NCI-H1105 (cell line): ENCODE results near the gene PTK6.
"Not testable (repeated sequence)": the region's sequence is repeated elsewhere in the genome, so short reads cannot be mapped to it uniquely, and the experiment has no call there.

Source experiments
- DNase-seq: peaks from one replicate; lab custom pipeline; 2025; lab: John Stamatoyannopoulos, UW

Gene PTK6

DNA sequence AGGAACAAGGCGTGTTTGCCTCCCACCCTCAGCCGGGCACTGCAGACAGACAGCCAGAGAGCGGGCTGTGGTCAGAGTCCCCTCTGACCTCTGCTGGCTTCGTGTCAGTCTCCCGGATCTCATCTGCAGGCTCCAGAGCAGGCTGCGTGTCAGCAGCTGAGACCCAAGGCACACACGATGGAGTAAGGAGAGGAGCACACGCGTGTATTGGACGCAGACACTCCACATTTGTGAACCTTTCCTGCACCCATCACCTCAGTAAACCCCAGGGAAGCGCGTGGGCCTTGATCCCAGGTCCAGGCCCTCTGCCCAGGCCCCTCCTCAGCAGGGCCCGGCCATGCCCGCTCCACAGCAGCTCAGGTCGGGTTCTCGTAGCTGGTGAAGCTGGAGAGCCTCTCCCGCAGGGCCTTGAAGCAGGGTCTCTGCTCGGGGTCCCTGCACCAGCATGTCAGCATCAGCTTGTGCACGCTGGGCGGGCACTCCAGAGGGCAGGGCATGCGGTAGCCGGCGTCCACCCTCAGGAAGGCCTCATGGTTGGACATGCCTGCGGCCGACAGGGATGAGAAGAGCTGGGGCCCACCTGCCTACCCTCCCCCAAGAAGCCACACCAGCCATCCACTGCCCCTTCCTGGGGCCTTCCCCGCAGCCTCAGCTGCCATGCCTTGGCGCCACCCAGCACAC, 7.9 kb downstream of the PTK6 start:
- no peak for DNase-seq

DNA sequence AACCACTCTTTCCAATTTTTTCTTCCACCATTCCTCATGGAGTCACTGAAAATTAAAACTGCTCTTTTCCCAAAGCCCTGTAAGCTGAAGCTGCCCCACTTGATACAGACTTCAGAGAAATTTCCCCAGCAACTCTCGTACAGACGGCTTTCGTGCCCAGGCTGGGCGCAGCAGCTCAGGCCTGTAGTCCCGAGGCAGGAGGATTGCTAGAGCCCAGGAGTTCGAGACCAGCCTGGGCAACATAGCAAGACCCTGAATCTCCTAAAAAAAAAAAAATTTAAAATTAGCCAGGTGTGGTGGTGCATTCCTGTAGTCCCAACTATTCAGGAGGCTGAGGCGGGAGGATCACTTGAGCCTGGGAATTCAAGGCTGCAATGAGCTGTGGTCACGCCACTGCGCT, 10.0 kb downstream of the PTK6 start:
- no peak for DNase-seq

DNA sequence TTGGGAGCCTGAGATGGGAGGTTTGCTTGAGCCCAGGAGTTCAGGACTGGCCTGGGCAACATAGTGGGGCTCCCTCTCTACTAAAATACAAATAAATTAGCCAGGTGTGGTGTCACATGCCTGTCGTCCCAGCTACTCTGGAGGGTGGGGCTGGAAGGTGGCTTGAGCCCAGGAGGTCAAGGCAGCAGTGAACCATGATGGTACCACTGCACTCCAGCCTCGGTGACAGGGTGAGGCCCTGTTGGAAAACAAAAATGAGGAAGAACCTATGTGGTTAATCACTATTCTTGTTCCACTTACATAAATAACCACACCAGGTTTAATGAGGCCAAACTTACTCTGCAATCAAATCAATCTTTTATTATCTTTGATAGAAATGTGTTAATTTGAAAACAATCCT, 11.2 kb downstream of the PTK6 start:
- DNase-seq: no peak

- DNase-seq: no peak
Measured at GRCh38 chr20:63525185-63525584, 12.0 kb downstream of the PTK6 start.

DNA sequence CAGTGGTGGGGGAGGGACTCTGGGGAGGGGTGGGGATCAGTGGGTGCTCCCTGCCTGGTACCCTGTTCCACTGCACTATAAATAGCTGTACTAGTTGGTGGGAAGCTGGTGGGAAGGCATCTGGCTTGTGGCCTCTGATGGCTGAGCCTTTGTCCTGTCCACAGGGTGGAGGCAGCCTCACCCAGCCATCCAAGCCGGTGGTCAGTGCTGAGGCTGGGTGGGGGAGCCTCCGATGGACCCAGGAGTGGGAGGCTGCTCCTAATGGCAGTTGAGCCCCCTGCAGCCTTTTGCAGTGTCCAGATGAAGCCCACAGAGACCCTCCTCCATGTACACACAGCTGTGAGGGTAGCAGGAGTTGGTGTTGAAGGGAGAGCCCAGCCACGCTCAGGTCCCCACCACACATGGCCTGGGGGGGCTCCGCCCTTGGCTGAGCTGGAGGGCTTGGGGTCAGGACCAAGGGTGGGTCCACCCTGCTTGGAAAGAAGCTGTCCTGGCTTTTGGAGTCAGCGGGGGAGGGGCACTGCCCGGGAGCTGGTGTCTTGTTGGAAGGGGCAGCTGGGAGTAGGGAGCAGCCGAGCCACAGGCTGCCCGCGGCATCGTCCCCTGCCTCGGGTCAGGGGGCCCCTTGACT, 14.1 kb downstream of the PTK6 start:
- DNase-seq: no peak

DNA sequence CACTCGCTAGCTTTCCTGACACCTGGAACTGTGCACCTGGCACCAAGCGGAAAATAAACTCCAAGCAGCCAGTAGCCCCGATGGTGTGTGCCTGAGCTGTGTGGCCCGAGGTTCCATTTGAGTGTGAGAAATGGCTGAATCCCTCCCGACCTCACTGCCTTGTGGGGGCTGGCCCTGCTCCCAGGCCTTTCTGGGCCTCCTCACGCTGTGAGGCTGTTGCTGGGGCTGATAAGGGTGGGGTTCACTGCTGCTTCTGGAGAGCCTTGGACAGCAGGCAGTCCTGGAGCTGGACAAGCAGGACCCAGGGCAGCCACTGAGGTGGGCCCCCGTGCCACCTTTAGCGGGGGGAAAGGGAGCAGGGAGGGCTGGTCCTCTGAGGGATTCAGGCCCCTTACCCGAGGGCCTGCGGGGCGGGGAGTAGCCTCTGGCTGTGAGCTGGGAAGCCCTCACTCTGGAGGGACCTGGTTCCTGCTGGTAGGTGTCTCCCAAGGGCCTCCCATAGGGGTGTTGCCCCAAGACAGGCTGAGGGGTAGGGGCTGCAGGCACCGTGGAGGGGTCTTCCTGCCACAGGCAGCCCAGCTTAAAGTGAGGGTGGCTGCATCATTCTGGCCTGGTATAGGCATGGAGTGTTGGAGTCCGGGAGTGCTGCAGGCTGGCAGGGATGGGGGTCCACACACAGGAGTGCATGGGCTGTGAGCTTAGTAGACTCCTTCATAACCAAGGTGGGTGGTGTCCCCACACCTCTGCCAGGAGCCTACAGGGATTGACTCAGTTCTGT, 14.9 kb downstream of the PTK6 start:
- DNase-seq: no peak

DNA sequence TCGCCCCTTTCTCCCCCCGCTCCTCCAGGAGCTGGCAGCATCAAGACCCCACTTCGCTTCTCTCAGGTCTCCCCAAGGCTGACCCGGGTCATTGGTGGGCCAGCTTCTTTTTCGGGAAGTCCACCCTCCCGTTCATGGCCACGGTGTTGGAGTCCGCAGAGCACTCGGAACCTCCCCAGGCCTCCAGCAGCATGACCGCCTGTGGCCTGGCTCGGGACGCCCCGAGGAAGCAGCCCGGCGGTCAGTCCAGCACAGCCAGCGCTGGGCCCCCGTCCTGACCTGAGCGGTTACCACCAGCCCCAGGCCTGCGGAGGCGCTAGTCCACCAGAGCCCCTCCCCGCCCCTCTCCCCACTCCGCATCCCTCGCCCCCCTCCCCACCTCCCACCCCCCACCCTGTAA, 15.6 kb downstream of the PTK6 start:
- no peak for DNase-seq

GRCh38 chr20:63520934-63521601, 16.1 kb downstream of the PTK6 start:
- DNase-seq: peak; percentile 40

GRCh38 chr20:63520504-63520933, 16.7 kb downstream of the PTK6 start, which contains the start of gene PPDPF:
Gene PPDPF (plus strand): TSS chr20:63520765. CDS start chr20:63521309, 544 bp downstream.
- peak; percentile 69 for DNase-seq

- peak; percentile 49 for DNase-seq
Measured at GRCh38 chr20:63519668-63520503, 17.3 kb downstream of the PTK6 start.

DNA sequence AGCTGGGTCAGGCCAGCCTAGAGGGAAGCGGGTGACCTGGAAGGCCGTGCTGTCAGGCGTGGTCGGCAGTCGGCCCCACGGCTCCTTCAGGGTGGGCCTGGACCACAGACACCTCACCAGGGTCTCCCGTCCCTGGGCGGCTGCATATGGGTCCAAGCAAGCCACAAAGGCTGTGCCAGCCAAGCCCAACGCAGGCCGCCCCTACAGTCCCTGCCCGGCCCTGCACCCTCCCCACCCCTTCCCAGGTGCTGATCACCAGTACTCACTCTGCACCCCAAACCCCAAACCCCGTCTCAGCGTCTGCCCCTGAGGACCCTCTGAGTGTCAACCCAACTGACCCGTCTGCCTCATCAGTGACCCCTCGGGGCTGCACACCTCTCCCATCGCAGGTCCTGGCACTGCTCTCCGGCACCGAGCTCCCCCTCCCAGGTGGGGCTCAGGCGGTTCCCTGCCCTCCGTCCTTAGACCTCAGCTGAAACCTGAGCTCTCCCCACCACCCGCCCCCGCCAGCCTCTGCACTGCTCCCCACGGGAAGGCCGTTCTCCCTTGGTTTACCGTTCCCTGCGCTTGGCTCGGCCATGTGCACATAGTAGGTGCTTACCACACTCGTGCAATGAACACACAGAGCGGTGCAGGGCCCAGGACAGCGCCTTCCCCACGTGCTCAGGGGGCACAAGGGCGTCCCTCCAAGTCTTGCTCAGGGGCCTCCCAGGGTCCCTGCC, 18.1 kb downstream of the PTK6 start:
- DNase-seq: no peak

- no peak for DNase-seq
Measured at GRCh38 chr20:63518351-63518861, 18.8 kb downstream of the PTK6 start.

DNA sequence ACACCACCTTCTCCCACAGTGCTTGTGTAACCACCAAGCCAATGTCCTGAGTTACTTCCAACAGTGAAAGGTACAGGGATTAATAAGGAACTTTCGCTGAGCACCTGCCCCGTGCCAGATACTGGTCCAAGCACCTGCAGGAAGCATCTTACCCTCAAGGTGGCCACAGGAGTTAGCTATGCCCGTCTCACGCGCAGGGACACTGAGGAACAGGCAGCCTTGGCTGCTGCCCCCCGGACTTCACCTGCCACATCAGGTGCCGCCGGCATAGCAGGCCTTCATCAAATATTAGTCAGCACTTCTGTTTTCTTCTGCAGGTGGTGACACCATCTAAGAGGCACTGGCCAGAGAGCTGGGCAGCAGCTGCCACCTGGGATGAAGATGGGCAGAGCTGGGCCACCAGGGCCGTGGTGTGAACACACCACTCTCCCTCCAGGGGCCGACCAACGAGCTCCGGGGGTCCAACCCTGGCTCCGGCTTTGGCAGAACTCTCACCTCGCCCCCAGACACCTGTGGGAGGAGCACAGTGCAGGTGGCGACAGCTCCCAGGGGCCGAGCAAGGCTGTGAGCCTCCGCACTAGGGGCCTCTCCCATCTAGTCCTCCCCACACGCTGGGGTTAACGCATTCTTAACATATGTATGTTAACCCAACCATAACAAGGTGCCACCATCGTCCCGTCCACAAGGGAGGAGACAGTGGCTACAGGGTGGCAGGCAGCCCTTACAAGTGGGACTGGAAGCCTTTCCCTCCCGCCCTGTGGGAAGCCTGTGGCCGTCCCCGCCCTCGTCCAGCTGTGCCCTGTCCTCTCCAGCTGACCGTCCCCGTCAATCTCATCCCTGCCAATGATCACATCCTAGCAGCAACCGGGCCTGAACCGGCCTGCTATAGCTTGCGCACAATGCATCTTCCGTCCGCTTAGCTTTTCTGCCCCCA, 19.5 kb downstream of the PTK6 start:
- DNase-seq: no peak

- not testable (repeated sequence) for DNase-seq
Measured at GRCh38 chr20:63514520-63514919, 22.7 kb downstream of the PTK6 start.

- no peak for DNase-seq
Measured at GRCh38 chr20:63513207-63513606, 24.0 kb downstream of the PTK6 start.

DNA sequence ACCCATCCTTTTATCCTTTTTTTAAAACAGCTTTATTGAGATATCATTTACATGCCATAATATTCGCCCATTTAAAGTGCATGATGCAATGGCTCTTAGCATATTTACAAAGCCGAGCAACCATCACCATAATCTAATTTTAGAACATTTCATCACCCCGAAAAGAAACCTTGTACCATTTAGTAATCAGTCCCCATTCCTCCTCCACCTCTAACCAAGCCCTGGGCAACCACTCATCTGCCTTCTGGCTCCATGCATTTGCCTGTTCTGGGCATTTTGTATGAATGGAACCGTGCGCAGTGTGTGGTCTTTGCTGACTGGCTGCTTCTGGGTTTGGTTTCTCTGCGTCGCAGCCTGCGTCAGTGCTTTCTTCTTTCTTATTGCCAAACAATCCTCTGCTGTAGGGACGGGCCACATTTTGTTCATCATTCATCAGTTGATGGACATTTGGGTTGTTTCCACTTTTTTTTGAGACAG, 28.1 kb downstream of the PTK6 start:
- DNase-seq: no peak

DNA sequence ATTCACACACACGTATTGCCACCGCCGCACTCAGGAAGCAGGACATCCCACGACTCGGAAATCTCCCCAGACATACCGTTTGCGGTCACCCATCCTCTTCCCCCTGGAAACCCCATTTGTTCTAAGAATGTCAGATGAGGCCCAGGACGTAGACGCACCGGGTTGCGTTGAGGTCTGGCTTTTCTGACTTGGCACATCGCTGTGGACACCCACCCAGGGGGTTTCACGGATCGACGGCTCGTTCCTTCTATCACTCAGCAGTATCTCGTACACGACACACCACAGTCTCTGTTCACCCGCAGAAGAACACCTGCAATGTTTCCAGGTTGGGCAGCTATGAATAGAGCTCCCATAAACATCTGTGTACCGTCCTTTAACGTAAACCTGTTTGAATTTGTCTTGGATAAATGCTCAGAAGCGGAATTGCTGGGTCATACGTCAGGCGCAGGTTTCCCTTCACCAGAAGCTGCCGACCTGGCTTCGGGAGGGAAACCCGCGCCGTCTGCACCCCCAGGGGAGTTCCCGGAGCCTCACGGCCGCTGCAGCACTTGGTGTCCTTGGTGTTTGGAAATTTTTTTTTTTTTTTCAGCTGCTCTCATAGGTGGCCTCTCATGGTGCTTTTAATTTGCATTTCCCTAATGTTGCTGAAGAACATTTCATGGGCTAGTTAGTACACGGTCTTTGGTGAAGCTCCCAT, 29.0 kb downstream of the PTK6 start:
- DNase-seq: no peak

GRCh38 chr20:63507083-63507743, 30.0 kb downstream of the PTK6 start:
- DNase-seq: no peak
